ENCODE measurements around the gene TEX30.
"Not testable (repeated sequence)": the region's sequence is repeated elsewhere in the genome, so short reads cannot be mapped to it uniquely, and the experiment has no call there.

The TEX30 gene

GRCh38 chr13:102773441-102774213, at the start of gene TEX30:
Gene TEX30, minus strand, starts transcription at chr13:102773786. Its CDS starts 3,760 bp downstream, at chr13:102770026.
- in situ Hi-C loops (cut with MboI; ENCODE audit: low sequenced_read_pairs), result no loop called here

DNA sequence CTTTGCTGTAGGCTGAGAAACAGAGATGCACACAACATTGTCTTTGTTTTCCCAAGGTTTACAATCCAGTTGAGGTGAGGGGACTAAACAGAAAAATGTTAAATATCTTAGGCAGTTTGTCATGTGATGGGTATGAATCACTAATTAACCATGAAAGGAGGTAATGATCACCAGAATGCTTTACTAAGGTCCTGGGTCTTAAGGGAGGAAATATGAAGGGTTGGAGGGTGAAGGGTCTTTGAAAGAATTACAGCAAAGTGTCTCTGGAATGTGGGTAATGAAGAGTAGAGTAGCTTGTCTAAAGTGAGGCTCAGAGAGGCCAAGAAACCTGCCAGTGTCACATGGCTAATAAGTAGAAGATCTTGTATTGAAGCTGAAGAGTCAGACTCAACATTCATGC, 44.3 kb upstream of the TEX30 start:
- in situ Hi-C loops (cut with MboI; ENCODE audit: low sequenced_read_pairs), result no loop called here

DNA sequence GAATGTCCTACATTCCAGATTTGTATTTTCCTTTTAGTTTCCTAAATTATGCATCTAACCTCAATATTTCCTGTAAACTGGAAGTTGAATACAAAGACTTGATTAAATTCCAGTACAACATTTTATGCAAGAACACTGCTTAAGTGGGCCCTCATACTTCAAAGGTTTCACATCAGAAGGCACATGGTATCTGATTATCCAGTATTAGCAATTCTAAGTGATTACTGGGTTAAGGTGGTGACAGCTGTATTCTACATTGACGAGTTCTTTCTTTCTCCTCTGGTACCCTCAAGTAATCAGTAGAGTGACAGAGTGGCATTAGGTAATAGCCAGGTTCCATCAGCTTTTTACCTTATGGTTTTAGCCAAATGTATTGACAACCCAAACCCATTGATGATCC, 43.7 kb upstream of the TEX30 start:
- in situ Hi-C loops (cut with MboI; ENCODE audit: low sequenced_read_pairs), result no loop called here

- in situ Hi-C loops (cut with MboI; ENCODE audit: low sequenced_read_pairs), result no loop called here
These were observed 43.1 kb upstream of the TEX30 start for GRCh38 chr13:102816708-102817107.

- in situ Hi-C loops (cut with MboI; ENCODE audit: low sequenced_read_pairs), result no loop called here
These were observed 42.2 kb upstream of the TEX30 start for GRCh38 chr13:102815788-102816187.

- in situ Hi-C loops (cut with MboI; ENCODE audit: low sequenced_read_pairs), result no loop called here
These were observed 41.2 kb upstream of the TEX30 start for GRCh38 chr13:102814793-102815192.

DNA sequence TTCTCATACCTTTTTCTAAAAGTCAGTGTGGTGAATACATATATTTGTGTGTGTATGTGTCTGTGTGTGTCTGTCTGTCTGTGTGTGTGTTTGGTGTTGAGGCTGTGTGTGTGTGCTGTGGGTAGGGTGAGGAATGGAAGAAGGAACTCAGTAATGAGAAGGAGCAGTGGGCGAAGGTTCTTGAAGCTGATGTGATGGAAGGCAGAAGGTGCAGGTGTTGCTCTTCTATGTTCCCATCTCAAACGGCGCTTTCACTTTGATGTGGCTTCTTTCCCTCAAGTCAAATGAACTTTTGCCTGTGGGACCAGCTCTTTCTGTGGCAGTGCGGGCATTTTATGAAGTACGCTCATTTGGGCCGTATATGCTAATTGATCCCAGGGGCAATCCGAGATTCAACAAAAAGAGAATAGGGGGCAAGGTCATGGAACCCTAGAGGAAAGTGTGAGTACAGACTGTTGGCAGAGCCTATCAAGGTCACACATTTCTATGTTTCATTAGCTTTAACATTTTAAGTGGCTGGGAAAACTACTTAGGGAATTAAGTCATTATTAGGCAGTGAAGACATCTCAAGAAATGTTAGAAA, 40.5 kb upstream of the TEX30 start:
- in situ Hi-C loops (cut with MboI; ENCODE audit: low sequenced_read_pairs), result no loop called here

- in situ Hi-C loops (cut with MboI; ENCODE audit: low sequenced_read_pairs), result no loop called here
These were observed 39.2 kb upstream of the TEX30 start for GRCh38 chr13:102812611-102813287.

- in situ Hi-C loops (cut with MboI; ENCODE audit: low sequenced_read_pairs), result no loop called here
These were observed 34.1 kb upstream of the TEX30 start for GRCh38 chr13:102807699-102808098.

DNA sequence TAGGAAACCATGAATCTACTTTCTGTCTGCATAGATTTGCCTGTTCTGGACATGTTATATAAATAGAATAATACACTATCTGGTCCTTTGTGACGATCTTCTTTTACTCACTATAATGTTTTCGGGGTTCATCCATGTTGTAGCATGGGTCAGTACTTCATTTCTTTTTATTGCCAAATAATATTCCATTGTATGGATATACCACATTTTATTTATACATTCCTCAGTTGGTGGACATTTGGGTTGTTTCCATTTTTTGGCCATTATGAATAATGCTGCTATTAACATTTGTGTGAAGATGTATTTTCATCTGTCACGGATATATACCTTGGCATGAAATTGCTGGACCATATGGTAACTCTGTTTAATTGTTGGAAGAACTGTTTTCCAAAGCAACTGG, 32.1 kb upstream of the TEX30 start:
- in situ Hi-C loops (cut with MboI; ENCODE audit: low sequenced_read_pairs), result no loop called here

GRCh38 chr13:102800145-102801041, 26.8 kb upstream of the TEX30 start:
- in situ Hi-C loops (cut with MboI; ENCODE audit: low sequenced_read_pairs), result no loop called here

DNA sequence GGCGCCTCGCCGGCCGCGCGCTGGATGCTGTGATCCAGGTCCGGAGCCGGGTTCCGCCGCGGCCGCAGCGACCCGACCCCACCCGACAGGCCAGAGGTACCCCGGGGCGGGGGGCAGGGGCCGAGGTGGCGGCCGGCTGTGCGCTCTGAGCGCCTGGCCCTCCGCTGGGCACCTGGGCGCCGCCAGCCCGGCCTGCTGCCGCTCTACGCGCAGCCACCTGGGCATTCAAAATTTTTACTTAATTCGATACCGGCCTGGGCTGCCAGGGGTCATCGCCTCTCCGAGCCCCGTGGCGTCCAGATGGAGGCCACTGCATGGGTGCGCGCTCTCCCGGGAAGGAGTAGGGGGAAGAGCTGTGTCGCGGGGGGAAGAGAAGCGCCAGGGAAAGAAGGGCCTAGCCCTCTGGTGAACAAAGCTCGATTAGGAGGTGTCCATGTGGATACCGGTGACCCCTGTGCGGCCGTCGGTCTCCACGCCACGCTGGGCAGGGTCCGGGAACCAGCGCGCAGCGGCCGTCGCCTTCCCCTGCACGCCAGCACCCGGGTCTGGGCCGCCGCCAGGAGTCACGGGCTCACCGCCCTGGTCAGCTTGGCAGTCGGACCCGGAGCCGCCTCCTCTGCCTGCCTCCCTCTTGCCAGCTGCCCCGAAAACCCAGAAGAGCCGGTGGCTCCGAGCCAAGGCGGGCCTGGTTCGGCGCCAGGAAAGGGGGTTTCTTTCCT, 26.0 kb upstream of the TEX30 start:
- in situ Hi-C loops (cut with MboI; ENCODE audit: low sequenced_read_pairs), result no loop called here

GRCh38 chr13:102798581-102799425, 25.2 kb upstream of the TEX30 start, which contains the start of the genes BIVM and POGLUT2:
Gene BIVM, plus strand, starts transcription at chr13:102799119. Its CDS starts 8,149 bp downstream, at chr13:102807268.
Gene POGLUT2, minus strand, starts transcription at chr13:102798976. Its CDS starts 306 bp downstream, at chr13:102798670.
- in situ Hi-C loops (cut with MboI; ENCODE audit: low sequenced_read_pairs), result no loop called here

DNA sequence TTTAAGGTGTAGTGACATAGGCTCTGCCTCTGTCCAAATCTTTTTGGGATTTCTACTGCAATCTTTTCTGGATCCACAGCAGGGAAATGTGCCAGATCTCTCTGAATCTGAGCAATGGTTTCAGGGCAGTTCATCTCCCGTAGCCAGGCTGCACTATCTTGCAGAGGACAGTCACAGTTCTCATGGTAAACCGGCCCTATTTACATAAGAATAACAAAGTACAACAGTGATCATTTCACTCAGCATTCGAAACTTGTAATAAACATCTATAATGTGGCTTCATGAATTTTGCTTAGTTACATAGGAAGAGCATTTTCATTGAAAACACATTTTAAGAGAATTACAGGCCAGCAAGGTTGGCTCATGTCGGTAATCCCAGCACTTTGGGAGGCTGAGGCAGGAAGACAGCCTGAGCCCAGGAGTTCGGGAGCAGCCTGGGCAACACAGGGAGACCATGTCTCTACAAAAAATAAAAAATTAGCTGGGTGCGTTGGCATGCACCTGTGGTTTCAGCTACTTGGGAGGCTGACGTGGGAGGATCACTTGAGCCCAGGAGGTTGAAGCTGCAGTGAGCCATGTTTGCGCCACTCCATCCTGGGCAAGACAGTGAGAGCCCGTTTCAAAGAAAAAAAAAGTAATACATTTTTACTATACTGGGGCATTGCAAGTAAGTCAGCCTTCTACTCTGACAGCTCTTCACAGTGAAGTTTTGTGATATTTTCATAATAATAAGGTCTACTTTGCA, 20.2 kb upstream of the TEX30 start:
- in situ Hi-C loops (cut with MboI; ENCODE audit: low sequenced_read_pairs), result no loop called here

DNA sequence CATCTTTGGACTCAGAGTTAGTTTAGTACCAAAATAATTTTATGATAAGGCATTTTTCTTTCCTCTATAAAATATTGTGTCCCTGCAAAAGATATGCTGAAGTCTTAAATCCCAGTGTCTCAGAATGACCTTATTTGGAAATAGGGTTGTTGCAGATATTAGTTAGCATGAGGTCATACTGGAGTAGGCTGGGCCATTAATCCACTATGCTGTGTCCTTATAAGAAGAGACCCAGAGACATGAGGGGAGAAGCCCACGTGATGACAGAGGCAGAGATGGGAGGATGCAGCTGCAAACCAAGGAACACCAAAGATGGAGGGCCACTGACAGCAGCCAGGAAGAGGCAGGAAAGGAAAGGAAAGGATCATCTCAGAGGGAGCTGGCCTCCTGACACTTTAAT, 18.8 kb upstream of the TEX30 start:
- in situ Hi-C loops (cut with MboI; ENCODE audit: low sequenced_read_pairs), result no loop called here

DNA sequence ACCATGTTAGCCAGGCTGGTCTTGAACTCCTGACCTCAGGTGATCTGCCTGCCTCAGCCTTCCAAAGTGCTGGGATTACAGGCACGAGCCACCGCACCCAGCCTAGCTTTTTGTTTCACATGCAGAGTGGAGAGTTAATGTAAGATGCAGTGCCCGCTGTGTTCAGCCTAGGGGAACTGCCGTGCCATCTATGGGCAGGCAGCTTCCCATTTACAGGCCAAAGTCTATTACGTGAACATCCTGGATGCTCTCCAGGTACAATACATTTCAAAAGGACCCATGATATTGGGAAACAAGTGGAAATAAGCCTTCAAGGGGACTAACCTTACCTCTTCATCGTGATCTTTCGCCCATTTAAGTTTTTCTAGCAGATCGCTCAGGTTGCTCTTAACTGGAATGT, 15.1 kb upstream of the TEX30 start:
- in situ Hi-C loops (cut with MboI; ENCODE audit: low sequenced_read_pairs), result no loop called here

- in situ Hi-C loops (cut with MboI; ENCODE audit: low sequenced_read_pairs), result no loop called here
These were observed 10.9 kb upstream of the TEX30 start for GRCh38 chr13:102784483-102784882.

DNA sequence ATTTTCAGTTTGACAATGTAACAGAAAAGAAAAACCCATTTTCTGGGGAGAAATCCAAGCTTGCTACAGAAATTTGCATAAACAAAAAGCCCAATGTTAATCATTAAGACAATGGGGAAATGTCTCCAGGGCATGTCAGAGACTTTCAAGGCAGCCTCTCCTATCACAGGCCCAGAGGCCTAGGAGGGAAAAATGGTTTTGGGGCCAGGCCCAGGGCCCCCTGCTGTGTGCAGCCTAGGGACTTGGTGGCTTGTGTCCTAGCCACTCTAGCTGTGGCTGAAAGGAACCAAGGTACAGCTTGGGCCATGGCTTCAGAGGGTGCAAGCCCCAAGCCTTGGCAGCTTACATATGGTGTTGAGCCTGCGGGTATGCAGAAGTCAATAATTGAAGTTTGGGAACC, 8.0 kb upstream of the TEX30 start:
- in situ Hi-C loops (cut with MboI; ENCODE audit: low sequenced_read_pairs), result no loop called here

GRCh38 chr13:102780656-102781055, 7.1 kb upstream of the TEX30 start:
- in situ Hi-C loops (cut with MboI; ENCODE audit: low sequenced_read_pairs), result not testable (repeated sequence)
